Endodermal cell (in vitro differentiated cells): Measurements from ENCODE around the gene SP3. TPM values are rescaled to one million over a fixed set of nuclear protein-coding genes. Genes with fewer than 3 reads are reported as not detected.

Source experiments
- DNase-seq: peaks from one replicate; pipeline ENCODE4 v3.0.0-alpha.2; 2017
- H3K27ac ChIP-seq: 2 replicates; pipeline ENCODE4 v1.5.1; 2013; ENCODE audit warnings: mild to moderate bottlenecking, low read depth, low read length, moderate library complexity
- H3K27me3 ChIP-seq: 2 replicates; pipeline ENCODE4 v1.6.1; 2013; ENCODE audit warnings: mild to moderate bottlenecking, low read length, moderate library complexity; ENCODE audit not compliant: insufficient read depth, control insufficient read depth, poor library complexity, severe bottlenecking
- H3K36me3 ChIP-seq: 2 replicates; pipeline ENCODE4 v1.7.0; 2013; ENCODE audit warnings: mild to moderate bottlenecking, low read length, moderate library complexity; ENCODE audit not compliant: control insufficient read depth, insufficient read depth
- H3K4me1 ChIP-seq: one replicate; pipeline ENCODE4 v1.7.0; 2013; ENCODE audit warnings: low read length; ENCODE audit not compliant: control insufficient read depth, insufficient read depth
- H3K4me3 ChIP-seq: 2 replicates; pipeline ENCODE4 v1.5.1; 2013; ENCODE audit warnings: mild to moderate bottlenecking, low read length, moderate library complexity
- H3K9ac ChIP-seq: 2 replicates; pipeline ENCODE4 v1.6.1; 2013; ENCODE audit warnings: mild to moderate bottlenecking, low read length, moderate library complexity; ENCODE audit not compliant: poor library complexity, severe bottlenecking; ENCODE audit errors: extremely low read depth
- H3K9me3 ChIP-seq: 2 replicates; pipeline ENCODE4 v1.6.1; 2013; ENCODE audit warnings: mild to moderate bottlenecking, low read length, moderate library complexity; ENCODE audit not compliant: control insufficient read depth
- H3K27ac Mint-ChIP-seq: 2 replicates; pipeline ENCODE4 v1.8.0; 2020; ENCODE audit warnings: mixed read lengths
- H3K27me3 Mint-ChIP-seq: 2 replicates; pipeline ENCODE4 v1.8.0; 2021; ENCODE audit warnings: mild to moderate bottlenecking, mixed read lengths; ENCODE audit not compliant: insufficient read depth
- H3K36me3 Mint-ChIP-seq: 2 replicates; pipeline ENCODE4 v1.8.0; 2020; ENCODE audit warnings: low read depth, mixed read lengths
- H3K4me1 Mint-ChIP-seq: 2 replicates; pipeline ENCODE4 v1.8.0; 2020; ENCODE audit warnings: mixed read lengths
- H3K4me3 Mint-ChIP-seq: 2 replicates; pipeline ENCODE4 v1.8.0; 2020; ENCODE audit warnings: mild to moderate bottlenecking, moderate library complexity, mixed read lengths
- H3K9me3 Mint-ChIP-seq: 2 replicates; pipeline ENCODE4 v1.8.0; 2020; ENCODE audit warnings: mild to moderate bottlenecking, mixed read lengths
- CTCF ChIP-seq: fragments of 200-600 bp; sonication (generic); conservative IDR thresholded peaks from 2 replicates; pipeline ENCODE4 v1.5.0; 2021; ENCODE audit warnings: antibody characterized with exemption, mild to moderate bottlenecking
- WGBS, 2 experiments: methylation state at CpG; one replicate each; pipeline versions ENCODE4 v1.1.5 to v1.1.7; 2013; ENCODE audit warnings: missing lambda C conversion rate in 2 of 2, mixed read lengths in 1 of 2; ENCODE audit not compliant: insufficient coverage in 1 of 2, insufficient read length in 1 of 2; 5-methylcytosine and 5-hydroxymethylcytosine counted together
- total RNA-seq, 2 donors: library from RNA; stranded (reverse); fragmentation: NEBNext Ultra II Directional in 1 of 2; extraction: Animal tissue kit (Norgen Biotek cat#: 25700) in 1 of 2; gene quantifications; 2 replicates in 1 of 2; 3 replicates in 1 of 2; pipeline ENCODE4 v1.2.1, GENCODE V29; 2021

Gene SP3
- total RNA-seq, 2 donors from 2014 or later, result 80.2 to 83.7 TPM

GRCh38 chr2:173986805-173987204, 21.6 kb upstream of the SP3 start:
- H3K4me3 ChIP-seq, result no peak overlapping the region
- no peak overlapping the region for H3K4me3 Mint-ChIP-seq
- no peaks in the 10 kb centered on the region for H3K9me3 ChIP-seq
- TF ChIP-seq CTCF, result no peak
- no peaks in the 10 kb centered on the region for H3K36me3 Mint-ChIP-seq
- H3K27me3 Mint-ChIP-seq, result no peaks in the 10 kb centered on the region
- no peak overlapping the region for H3K27ac Mint-ChIP-seq
- no peaks in the 10 kb centered on the region for H3K9me3 Mint-ChIP-seq
- no peak for DNase-seq
- H3K36me3 ChIP-seq, result no peaks in the 10 kb centered on the region
- H3K27me3 ChIP-seq, result no peaks in the 10 kb centered on the region
- no peak overlapping the region for H3K27ac ChIP-seq
- 92 to 100% methylated on average over 2 of the region's 2 CpGs for WGBS, 2 experiments
- no peaks in the 10 kb centered on the region for H3K4me1 ChIP-seq
- no peak overlapping the region for H3K9ac ChIP-seq
- H3K4me1 Mint-ChIP-seq, result peaks cover 5% of the 10 kb centered on the region

- Mint-ChIP-seq H3K27me3 (no peaks in the 10 kb centered on the region), H3K27ac (no peak overlapping the region), H3K4me3 (no peak overlapping the region), H3K36me3 (no peaks in the 10 kb centered on the region), H3K9me3 (no peaks in the 10 kb centered on the region), H3K4me1 (peaks cover 5% of the 10 kb centered on the region)
- Histone ChIP-seq H3K4me3 (no peak overlapping the region), H3K27me3 (no peaks in the 10 kb centered on the region), H3K27ac (no peak overlapping the region), H3K9ac (no peak overlapping the region), H3K36me3 (no peaks in the 10 kb centered on the region), H3K9me3 (no peaks in the 10 kb centered on the region), H3K4me1 (no peaks in the 10 kb centered on the region)
- no peak for DNase-seq
- WGBS, 2 experiments, result 80 to 82% methylated on average over 1 of the region's 1 CpG
- no peak for TF ChIP-seq CTCF
Observed at GRCh38 chr2:173985605-173985992, 20.4 kb upstream of the SP3 start.

GRCh38 chr2:173984866-173985604, 19.9 kb upstream of the SP3 start:
- Mint-ChIP-seq H3K27ac (no peak overlapping the region), H3K4me3 (no peak overlapping the region), H3K27me3 (no peaks in the 10 kb centered on the region), H3K4me1 (peaks cover 5% of the 10 kb centered on the region), H3K36me3 (no peaks in the 10 kb centered on the region), H3K9me3 (no peaks in the 10 kb centered on the region)
- WGBS, 2 experiments, result 92 to 95% methylated on average over 7 to 9 of the region's 9 CpGs
- Histone ChIP-seq H3K4me1 (no peaks in the 10 kb centered on the region), H3K4me3 (no peak overlapping the region), H3K36me3 (no peaks in the 10 kb centered on the region), H3K27ac (no peak overlapping the region), H3K27me3 (no peaks in the 10 kb centered on the region), H3K9me3 (no peaks in the 10 kb centered on the region), H3K9ac (no peak overlapping the region)
- DNase-seq, result no peak
- no peak for TF ChIP-seq CTCF
